Lung microvascular endothelial cell (primary cell): ENCODE measurements around the gene OR2AE1. TPM values are rescaled to one million over a fixed set of nuclear protein-coding genes. Genes with fewer than 3 reads are reported as not detected.
"Not testable (repeated sequence)": the region's sequence is repeated elsewhere in the genome, so short reads cannot be mapped to it uniquely, and the experiment has no call there.

ENCODE experiments used
- DNase-seq, 2 donors: peaks; one replicate each; pipeline versions ENCODE4 v3.0.0 to v3.0.0-alpha.2; 2010; ENCODE audit warnings: low read depth in 2 of 2
- total RNA-seq: library from RNA; depleted of rRNA; stranded (reverse); fragments of >200 nt; gene quantifications from 2 replicates; pipeline ENCODE4 v1.2.1, GENCODE V29; 2014

Gene OR2AE1, protein sequence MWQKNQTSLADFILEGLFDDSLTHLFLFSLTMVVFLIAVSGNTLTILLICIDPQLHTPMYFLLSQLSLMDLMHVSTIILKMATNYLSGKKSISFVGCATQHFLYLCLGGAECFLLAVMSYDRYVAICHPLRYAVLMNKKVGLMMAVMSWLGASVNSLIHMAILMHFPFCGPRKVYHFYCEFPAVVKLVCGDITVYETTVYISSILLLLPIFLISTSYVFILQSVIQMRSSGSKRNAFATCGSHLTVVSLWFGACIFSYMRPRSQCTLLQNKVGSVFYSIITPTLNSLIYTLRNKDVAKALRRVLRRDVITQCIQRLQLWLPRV
- total RNA-seq: 0.22 TPM in 1 of 2 replicates, not detected in the other

DNA sequence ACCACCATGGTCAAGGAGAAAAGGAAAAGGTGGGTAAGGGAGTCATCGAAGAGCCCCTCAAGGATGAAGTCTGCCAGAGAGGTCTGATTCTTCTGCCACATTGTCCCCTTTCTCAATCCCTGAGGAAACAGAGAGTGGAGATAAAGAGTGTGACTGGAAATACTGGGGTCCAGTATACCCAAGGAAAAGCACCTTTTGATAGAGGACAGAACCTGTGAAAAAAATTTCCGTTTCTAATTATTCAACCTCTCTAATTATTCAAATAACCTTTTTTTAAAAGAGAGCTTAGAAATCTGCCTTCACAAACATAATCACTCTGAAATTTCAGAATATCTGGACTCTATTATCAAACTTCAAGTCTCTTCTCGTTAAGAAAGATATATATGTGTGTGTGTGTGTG is at the start of gene OR2AE1:
Gene OR2AE1, minus strand, starts transcription at position 101 of the 400 bp plus-strand sequence. Its CDS starts 0 bp downstream, at position 101.
- no peak for DNase-seq

- no peak for DNase-seq
Measured at GRCh38 chr7:99926321-99926720, 49.5 kb upstream of the OR2AE1 start.

DNA sequence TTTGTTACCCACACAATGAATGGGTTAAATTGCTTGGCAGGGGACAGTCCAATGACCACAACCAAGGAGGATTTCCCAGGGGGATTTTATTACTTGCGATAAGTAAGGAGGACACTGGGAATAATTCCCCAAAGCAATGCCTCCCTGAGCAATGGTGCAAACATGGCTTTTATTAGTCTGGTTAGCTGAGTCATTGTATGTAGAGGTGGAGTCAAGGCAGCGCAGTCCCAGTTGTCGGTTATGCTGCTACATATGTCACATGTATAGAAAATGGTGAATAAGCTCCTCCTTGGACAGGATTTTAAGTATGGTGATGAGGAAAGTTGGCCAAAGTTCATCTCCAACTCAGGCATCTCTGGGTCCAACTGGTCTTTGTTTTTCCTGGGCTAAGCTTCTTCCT is 46.4 kb upstream of the OR2AE1 start:
- DNase-seq: no peak

GRCh38 chr7:99920149-99920548 is 43.3 kb upstream of the OR2AE1 start:
- peak; percentile 16 to 18 for DNase-seq

DNA sequence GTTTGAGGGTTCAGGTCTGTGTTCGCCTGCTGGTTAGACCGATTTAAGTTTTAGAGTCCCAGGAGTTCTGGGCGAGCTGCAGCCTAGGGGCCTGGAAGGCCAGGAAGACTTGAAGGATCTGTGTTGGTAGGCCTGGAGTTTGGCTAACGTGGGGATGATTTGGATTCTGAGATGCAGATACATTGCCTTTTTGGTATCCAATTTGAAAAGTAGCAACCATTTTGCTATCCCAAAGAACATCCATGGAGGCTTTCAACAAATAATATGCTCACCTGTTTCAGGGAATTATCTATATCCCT is 42.9 kb upstream of the OR2AE1 start:
- no peak for DNase-seq

GRCh38 chr7:99918959-99919813 is 42.4 kb upstream of the OR2AE1 start, which contains the start of gene TRIM4:
TSS of gene TRIM4 (minus strand) at chr7:99919530. CDS start at chr7:99919401, 129 bp downstream.
- DNase-seq: peak; percentile 85 to 91

DNA sequence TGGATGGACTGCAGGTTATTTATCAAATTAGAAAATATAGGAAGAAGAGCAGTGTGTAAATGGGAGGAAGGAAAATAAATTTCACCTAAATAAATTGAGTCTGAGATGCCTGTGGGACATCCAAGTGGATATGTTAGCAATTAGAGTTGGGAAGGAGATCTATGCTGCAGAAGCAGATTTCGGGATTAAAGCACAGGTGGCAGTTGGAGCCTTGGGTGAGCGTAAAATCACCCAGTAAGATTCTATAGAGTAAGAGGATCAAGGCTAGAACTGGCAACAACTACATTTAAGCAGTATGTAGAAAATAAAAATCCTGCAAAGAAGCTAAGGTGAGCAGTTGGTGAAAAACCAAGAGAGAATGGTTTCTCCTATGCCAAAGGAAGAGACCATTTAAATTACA is 34.1 kb upstream of the OR2AE1 start:
- no peak for DNase-seq

- no peak for DNase-seq
Measured at GRCh38 chr7:99901581-99901980, 24.7 kb upstream of the OR2AE1 start.

DNA sequence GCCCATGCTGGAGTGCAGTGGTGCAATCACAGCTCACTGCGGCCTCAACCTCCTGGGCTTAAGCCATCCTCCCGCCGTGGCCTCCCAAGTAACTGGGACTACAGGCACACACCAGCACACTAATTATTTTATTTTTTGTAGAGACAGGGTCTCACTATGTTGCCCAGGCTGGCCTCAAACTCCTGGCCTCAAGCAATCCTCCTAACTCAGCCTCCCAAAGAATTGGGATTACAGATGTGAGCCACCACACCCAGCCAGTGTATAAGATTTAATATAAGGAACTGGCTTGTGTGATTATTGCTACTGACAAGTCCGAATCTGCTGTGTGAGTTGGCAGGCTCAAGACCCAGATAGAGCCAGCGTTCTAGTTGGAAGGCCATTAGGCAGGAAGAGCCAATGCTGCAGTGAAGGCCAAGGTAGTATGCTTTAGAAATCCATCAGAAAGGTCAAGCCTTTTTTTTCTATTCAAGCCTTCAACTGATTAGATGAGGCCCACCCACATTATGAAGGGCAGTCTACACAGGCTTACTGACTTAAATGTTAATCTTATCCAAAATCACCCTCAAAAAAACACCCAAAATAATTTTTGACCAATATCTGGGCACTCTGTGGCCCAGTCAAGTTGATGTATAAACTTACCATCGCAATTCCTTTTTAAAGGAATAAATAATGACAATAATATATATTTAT is 23.1 kb upstream of the OR2AE1 start:
- DNase-seq: no peak

DNA sequence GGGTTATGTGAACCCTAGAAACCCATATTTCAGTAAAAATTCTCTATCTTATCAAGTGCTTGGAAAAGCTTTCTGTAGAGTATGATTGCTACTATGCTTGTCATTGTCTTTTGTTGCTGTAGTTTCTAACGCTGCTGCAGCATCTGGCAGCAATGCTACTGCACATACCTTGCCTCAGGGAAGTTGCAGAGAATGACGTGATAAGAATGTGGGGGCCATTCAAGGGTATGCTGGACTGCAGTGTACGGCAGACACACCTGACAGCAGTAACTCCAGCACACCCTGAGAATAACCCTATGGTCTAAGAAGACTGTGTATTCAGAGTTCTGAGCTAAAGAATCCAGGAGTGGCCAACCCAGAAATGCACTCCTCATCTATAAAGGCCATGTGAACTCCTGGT is 22.0 kb upstream of the OR2AE1 start:
- no peak for DNase-seq

DNA sequence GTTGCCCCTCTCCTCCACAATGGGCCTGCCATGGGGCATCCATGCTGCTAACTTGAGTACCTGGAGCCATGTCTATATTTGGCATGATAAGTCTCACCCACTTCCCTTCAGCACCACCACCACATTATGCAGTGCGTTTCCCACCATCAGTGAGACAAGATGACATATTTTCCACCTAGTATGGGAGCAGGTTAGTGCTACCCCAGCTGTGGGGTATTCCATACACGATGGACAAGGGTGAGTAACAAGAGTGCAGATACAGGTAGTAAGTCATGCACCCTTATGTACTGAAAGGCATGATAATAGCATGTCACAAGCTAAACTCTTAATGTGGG is 21.2 kb upstream of the OR2AE1 start:
- no peak for DNase-seq

DNA sequence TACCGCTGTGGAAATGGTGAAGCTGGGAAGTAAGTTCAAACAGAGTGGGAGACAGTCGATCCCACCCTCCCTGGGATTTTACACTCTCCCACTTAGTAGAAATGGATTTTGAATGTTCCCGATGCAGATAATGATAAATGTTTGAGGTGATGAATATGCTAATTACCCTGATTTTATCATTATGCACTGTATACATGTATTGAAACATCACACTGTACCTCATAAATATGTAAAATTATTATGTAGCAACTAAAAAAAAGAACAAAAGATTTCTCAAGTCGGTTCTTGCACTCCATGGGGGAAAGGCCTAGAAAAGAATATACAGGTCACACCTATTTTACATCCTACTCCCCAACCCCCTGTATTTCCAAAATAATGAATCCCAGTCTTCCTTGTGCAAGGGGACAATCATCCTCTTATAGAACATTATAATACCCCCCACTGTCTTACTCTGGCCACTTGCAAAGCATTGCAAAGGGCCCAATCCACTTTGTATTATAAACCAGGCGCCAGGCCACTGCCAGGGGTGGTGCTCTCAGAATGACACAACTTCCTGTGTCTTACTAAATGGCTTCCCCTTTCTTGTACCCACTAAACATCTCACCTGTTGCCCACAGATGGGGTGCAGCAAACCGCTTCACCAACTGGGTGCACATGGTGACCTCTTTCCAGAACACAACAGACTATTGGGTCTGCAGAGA is 20.6 kb upstream of the OR2AE1 start:
- no peak for DNase-seq

DNA sequence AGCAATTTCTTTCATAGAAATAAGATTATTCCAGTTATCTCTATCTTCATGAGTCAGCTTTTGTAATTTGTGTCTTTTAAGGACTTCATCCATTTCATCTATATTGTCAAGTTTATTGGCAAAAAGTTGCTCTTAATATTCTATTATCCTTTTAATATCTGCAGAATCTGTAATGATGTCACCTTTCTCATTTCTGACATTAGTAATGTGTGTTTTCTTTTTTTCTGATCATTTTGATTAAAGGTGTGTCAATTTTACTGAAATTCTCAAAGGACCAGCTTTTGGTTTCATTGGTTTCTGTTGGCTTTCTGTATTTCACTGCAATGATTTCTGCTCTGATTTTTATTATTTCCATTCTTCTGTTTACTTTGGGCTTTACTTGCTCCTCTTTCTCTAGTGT is 17.9 kb upstream of the OR2AE1 start:
- no peak for DNase-seq

- DNase-seq: no peak
Measured at GRCh38 chr7:99893280-99893679, 16.4 kb upstream of the OR2AE1 start.

- DNase-seq: not testable (repeated sequence)
Measured at GRCh38 chr7:99890348-99890747, 13.5 kb upstream of the OR2AE1 start.

DNA sequence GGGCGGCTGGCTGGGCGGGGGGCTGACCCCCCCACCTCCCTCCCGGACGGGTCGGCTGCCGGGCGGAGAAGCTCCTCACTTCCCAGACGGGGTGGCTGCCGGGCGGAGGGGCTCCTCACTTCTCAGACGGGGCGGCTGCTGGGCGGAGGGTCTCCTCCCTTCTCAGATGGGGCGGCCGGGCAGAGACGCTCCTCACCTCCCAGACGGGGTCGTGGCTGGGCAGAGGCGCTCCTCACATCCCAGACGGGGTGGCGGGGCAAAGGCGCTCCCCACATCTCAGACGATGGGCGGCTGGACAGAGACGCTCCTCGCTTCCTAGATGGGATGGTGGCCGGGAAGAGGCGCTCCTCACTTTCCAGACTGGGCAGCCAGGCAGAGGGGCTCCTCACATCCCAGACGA is 11.5 kb upstream of the OR2AE1 start:
- not testable (repeated sequence) for DNase-seq

DNA sequence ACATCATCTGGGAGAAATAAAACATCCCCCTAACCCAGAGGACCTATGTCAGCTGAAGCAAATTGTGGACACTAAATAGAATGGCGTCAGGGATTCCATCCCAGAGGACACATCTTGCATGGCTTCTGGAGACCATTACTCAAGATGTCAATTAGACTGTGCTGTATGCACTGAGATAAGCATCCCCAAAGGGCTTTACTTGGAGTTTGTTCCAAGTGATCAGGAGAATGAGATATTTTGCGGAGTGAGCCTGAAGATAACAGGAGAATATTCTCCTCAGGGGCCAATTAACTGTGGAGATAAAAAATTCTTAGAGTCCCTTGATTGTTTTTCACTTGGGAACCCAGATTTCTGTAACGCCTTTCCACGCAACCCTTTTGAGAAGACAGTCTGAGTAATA is 4.5 kb upstream of the OR2AE1 start:
- DNase-seq: no peak

GRCh38 chr7:99876491-99876890 is 342 bp downstream of the OR2AE1 start:
- DNase-seq: no peak

- no peak for DNase-seq
Measured at GRCh38 chr7:99868246-99868645, 8.6 kb downstream of the OR2AE1 start.

GRCh38 chr7:99867477-99867876 is 9.4 kb downstream of the OR2AE1 start:
- not testable (repeated sequence) for DNase-seq

- DNase-seq: no peak
Measured at GRCh38 chr7:99863847-99864440, 12.9 kb downstream of the OR2AE1 start.
